Measurements from ENCODE around the gene AMDHD2. TPM values are rescaled to one million over a fixed set of nuclear protein-coding genes. Genes with fewer than 3 reads are reported as not detected.

Gene AMDHD2
- total RNA-seq, 2 experiments from 2014 or later = 51.8 to 59.7 TPM

GRCh38 chr16:2494616-2495015, 25.6 kb upstream of the AMDHD2 start:
- ChIA-PET POLR2A (no interaction called here), CTCF (ENCODE audit: unreplicated experiment) (no interaction called here)
- no peaks in the 10 kb centered on the region for H3K79me2 ChIP-seq (ENCODE audit: insufficient read depth, low read depth, low read length)
- intact Hi-C loops (cut with micrococcal nuclease; ENCODE audit: unreplicated experiment) = no loop called here
- no peak overlapping the region for H3K4me2 ChIP-seq (ENCODE audit: low read length)
- no peak overlapping the region for H3K4me3 ChIP-seq (ENCODE audit: low read depth, low read length, poor library complexity, severe bottlenecking)
- no peaks in the 10 kb centered on the region for H3K4me1 ChIP-seq (ENCODE audit: insufficient read depth, low read length, poor library complexity, severe bottlenecking)
- H3K27ac ChIP-seq (ENCODE audit: low read depth, low read length, poor library complexity, severe bottlenecking) = no peak overlapping the region
- TF ChIP-seq EZH2phosphoT487 (IDR thresholded peaks at IDR 0.05; ENCODE audit: borderline replicate concordance, low read depth, low read length) = no peak
- TF ChIP-seq CTCF (conservative IDR thresholded peaks at IDR 0.05; ENCODE audit: low read length) = no peak
- DNase-seq (ENCODE audit: low spot score) = no peak
- H3K9me2 ChIP-seq (ENCODE audit: insufficient read depth, low read length) = no peaks in the 10 kb centered on the region
- no peak overlapping the region for H2AFZ ChIP-seq (ENCODE audit: low read length)
- H4K20me1 ChIP-seq (ENCODE audit: insufficient read depth, low read length) = no peaks in the 10 kb centered on the region
- no peaks in the 10 kb centered on the region for H3K9me3 ChIP-seq (ENCODE audit: low read length)
- peaks cover 35% of the 10 kb centered on the region for H3K36me3 ChIP-seq (ENCODE audit: insufficient read depth, low read length)
- no TSS peak for BruUV-seq (replicated peaks)

- Histone ChIP-seq H3K79me2 (ENCODE audit: insufficient read depth, low read depth, low read length) (no peaks in the 10 kb centered on the region), H3K27ac (ENCODE audit: low read depth, low read length, poor library complexity, severe bottlenecking) (no peak overlapping the region), H3K36me3 (ENCODE audit: insufficient read depth, low read length) (peaks cover 32% of the 10 kb centered on the region), H3K4me3 (ENCODE audit: low read depth, low read length, poor library complexity, severe bottlenecking) (no peak overlapping the region), H2AFZ (ENCODE audit: low read length) (no peak overlapping the region), H3K9me2 (ENCODE audit: insufficient read depth, low read length) (no peaks in the 10 kb centered on the region), H4K20me1 (ENCODE audit: insufficient read depth, low read length) (no peaks in the 10 kb centered on the region), H3K4me1 (ENCODE audit: insufficient read depth, low read length, poor library complexity, severe bottlenecking) (no peaks in the 10 kb centered on the region), H3K9me3 (ENCODE audit: low read length) (no peaks in the 10 kb centered on the region), H3K4me2 (ENCODE audit: low read length) (no peak overlapping the region)
- CTCF ChIA-PET (ENCODE audit: unreplicated experiment) = no interaction called here
- TF ChIP-seq EZH2phosphoT487 (IDR thresholded peaks at IDR 0.05; ENCODE audit: borderline replicate concordance, low read depth, low read length) (no peak), CTCF (conservative IDR thresholded peaks at IDR 0.05; ENCODE audit: low read length) (no peak)
- intact Hi-C loops (cut with micrococcal nuclease; ENCODE audit: unreplicated experiment) = no loop called here
- no TSS peak for BruUV-seq (replicated peaks)
- DNase-seq (ENCODE audit: low spot score) = no peak
- POLR2A ChIA-PET = no interaction called here
Observed at GRCh38 chr16:2495041-2495440, 25.1 kb upstream of the AMDHD2 start.

- ChIA-PET CTCF (ENCODE audit: unreplicated experiment) (no interaction called here), POLR2A (interaction anchor here (0.6 kb wide), 1 partner anchor 304 kb away, joined by 5 read pairs; no protein-coding TSS in a partner anchor)
- no peaks in the 10 kb centered on the region for H3K9me3 ChIP-seq (ENCODE audit: low read length)
- H3K4me2 ChIP-seq (ENCODE audit: low read length) = no peak overlapping the region
- BruUV-seq (replicated peaks) = no TSS peak
- H3K4me3 ChIP-seq (ENCODE audit: low read depth, low read length, poor library complexity, severe bottlenecking) = no peak overlapping the region
- H2AFZ ChIP-seq (ENCODE audit: low read length) = no peak overlapping the region
- H3K27ac ChIP-seq (ENCODE audit: low read depth, low read length, poor library complexity, severe bottlenecking) = no peak overlapping the region
- no peak for DNase-seq (ENCODE audit: low spot score)
- TF ChIP-seq EZH2phosphoT487 (IDR thresholded peaks at IDR 0.05; ENCODE audit: borderline replicate concordance, low read depth, low read length) (no peak), CTCF (conservative IDR thresholded peaks at IDR 0.05; ENCODE audit: low read length) (no peak)
- intact Hi-C loops (cut with micrococcal nuclease; ENCODE audit: unreplicated experiment) = no loop called here
- no peaks in the 10 kb centered on the region for H3K9me2 ChIP-seq (ENCODE audit: insufficient read depth, low read length)
- H3K4me1 ChIP-seq (ENCODE audit: insufficient read depth, low read length, poor library complexity, severe bottlenecking) = peaks cover 7% of the 10 kb centered on the region
- H3K36me3 ChIP-seq (ENCODE audit: insufficient read depth, low read length) = peaks cover 23% of the 10 kb centered on the region
- no peaks in the 10 kb centered on the region for H3K79me2 ChIP-seq (ENCODE audit: insufficient read depth, low read depth, low read length)
- no peaks in the 10 kb centered on the region for H4K20me1 ChIP-seq (ENCODE audit: insufficient read depth, low read length)
Observed at GRCh38 chr16:2496223-2497115, 23.7 kb upstream of the AMDHD2 start.
